Cerebellar cortex (tissue), 1 donor: Measurements from ENCODE around the gene TMEM63A.

ENCODE experiments used
- DNase-seq: peaks from one replicate; pipeline ENCODE4 v3.0.0-alpha.2; 2015; ENCODE audit warnings: low spot score

The TMEM63A gene

GRCh38 chr1:225866061-225866837 is 15.9 kb downstream of the TMEM63A start:
- no peak for DNase-seq

- DNase-seq = no peak
Measured at GRCh38 chr1:225865514-225865913, 16.7 kb downstream of the TMEM63A start.

GRCh38 chr1:225863167-225863566 is 19.0 kb downstream of the TMEM63A start:
- DNase-seq = no peak

- no peak for DNase-seq
Measured at GRCh38 chr1:225862581-225862950, 19.6 kb downstream of the TMEM63A start.

- DNase-seq = no peak
Measured at GRCh38 chr1:225861834-225862580, 20.2 kb downstream of the TMEM63A start.

- no peak for DNase-seq
Measured at GRCh38 chr1:225860876-225861441, 21.2 kb downstream of the TMEM63A start.

GRCh38 chr1:225860107-225860506 is 22.1 kb downstream of the TMEM63A start:
- DNase-seq = no peak

- DNase-seq = no peak
Measured at GRCh38 chr1:225859151-225859550, 23.0 kb downstream of the TMEM63A start.

GRCh38 chr1:225857256-225857655 is 24.9 kb downstream of the TMEM63A start:
- no peak for DNase-seq

- peak; percentile 14 for DNase-seq
Measured at GRCh38 chr1:225855503-225856300, 26.5 kb downstream of the TMEM63A start.

- DNase-seq = no peak
Measured at GRCh38 chr1:225853441-225853840, 28.7 kb downstream of the TMEM63A start.

- no peak for DNase-seq
Measured at GRCh38 chr1:225852413-225853124, 29.6 kb downstream of the TMEM63A start.

GRCh38 chr1:225851805-225852204 is 30.4 kb downstream of the TMEM63A start:
- DNase-seq = no peak

GRCh38 chr1:225850370-225850769 is 31.8 kb downstream of the TMEM63A start:
- no peak for DNase-seq

- no peak for DNase-seq
Measured at GRCh38 chr1:225849925-225850324, 32.3 kb downstream of the TMEM63A start.

- DNase-seq = no peak
Measured at GRCh38 chr1:225848030-225848955, 33.9 kb downstream of the TMEM63A start.

GRCh38 chr1:225847610-225848009 is 34.6 kb downstream of the TMEM63A start:
- DNase-seq = no peak

- no peak for DNase-seq
Measured at GRCh38 chr1:225846331-225847310, 35.6 kb downstream of the TMEM63A start.

GRCh38 chr1:225845571-225846259 is 36.5 kb downstream of the TMEM63A start:
- peak; percentile 69 for DNase-seq
